Epithelial cell of esophagus (primary cell): ENCODE data around the gene SYT14.
"Not testable (repeated sequence)": the region's sequence is repeated elsewhere in the genome, so short reads cannot be mapped to it uniquely, and the experiment has no call there.

ENCODE experiments used
- DNase-seq: peaks from one replicate; pipeline ENCODE4 v3.0.0; 2010; ENCODE audit warnings: low read depth
- H3K4me3 ChIP-seq: 2 replicates; pipeline ENCODE4 v1.5.1; 2011; ENCODE audit warnings: mild to moderate bottlenecking, low read length, control low read depth
- TF ChIP-seq, protein P1 (sequence below): IDR thresholded peaks from 2 replicates; pipeline ENCODE4 v1.5.1; 2011; ENCODE audit warnings: low read depth, mild to moderate bottlenecking, low read length, control low read depth, inconsistent platforms; ENCODE audit not compliant: insufficient read depth; ENCODE audit errors: missing control alignments

Gene SYT14

DNA sequence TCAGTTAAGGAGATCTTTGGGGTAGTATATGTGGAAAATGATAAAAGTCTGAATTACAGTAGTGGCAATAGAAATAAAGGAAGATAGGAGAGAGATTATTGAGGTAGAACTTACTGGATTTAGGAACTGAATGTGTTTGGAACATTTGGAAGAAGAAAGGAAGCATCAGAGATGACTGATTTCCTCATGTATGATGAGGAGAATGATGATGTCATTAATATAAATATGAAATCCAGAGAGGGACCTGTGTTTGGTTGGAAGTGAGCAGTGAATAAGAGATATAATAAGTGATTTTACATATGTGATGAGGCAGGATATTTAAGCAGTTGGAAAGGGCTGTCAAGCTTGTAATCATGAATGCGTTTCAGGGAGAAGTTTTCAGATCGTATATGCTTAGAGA lies 86.3 kb downstream of the SYT14 start:
- no peak for DNase-seq
- TF ChIP-seq, protein P1, sequence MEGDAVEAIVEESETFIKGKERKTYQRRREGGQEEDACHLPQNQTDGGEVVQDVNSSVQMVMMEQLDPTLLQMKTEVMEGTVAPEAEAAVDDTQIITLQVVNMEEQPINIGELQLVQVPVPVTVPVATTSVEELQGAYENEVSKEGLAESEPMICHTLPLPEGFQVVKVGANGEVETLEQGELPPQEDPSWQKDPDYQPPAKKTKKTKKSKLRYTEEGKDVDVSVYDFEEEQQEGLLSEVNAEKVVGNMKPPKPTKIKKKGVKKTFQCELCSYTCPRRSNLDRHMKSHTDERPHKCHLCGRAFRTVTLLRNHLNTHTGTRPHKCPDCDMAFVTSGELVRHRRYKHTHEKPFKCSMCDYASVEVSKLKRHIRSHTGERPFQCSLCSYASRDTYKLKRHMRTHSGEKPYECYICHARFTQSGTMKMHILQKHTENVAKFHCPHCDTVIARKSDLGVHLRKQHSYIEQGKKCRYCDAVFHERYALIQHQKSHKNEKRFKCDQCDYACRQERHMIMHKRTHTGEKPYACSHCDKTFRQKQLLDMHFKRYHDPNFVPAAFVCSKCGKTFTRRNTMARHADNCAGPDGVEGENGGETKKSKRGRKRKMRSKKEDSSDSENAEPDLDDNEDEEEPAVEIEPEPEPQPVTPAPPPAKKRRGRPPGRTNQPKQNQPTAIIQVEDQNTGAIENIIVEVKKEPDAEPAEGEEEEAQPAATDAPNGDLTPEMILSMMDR: no peak
- no peak overlapping the region for H3K4me3 ChIP-seq

GRCh38 chr1:210024996-210025395 lies 87.0 kb downstream of the SYT14 start:
- TF ChIP-seq, protein P1: no peak
- no peak overlapping the region for H3K4me3 ChIP-seq
- DNase-seq: no peak

GRCh38 chr1:210025870-210026269 lies 87.9 kb downstream of the SYT14 start:
- no peak overlapping the region for H3K4me3 ChIP-seq
- DNase-seq: no peak
- TF ChIP-seq, protein P1: no peak

DNA sequence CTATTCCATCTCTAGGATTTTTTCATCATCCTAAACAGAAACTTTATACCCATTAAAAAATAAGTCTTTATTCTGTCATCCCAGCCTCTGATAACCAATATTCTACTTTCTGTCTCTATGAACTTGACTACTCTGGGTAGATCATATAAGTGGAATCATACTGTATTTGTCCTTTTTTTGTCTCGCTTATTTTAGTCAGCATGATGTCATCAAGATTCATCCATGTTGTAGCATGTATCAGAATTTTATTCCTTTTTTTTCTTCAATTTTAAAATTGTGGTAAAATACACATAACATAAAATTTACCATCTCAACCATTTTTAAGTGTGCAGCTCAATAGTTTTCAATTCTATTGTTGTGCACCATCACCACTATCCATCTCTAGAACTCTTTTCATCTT lies 90.0 kb downstream of the SYT14 start:
- H3K4me3 ChIP-seq: no peak overlapping the region
- DNase-seq: no peak
- TF ChIP-seq, protein P1: no peak

- H3K4me3 ChIP-seq: no peak overlapping the region
- TF ChIP-seq, protein P1: no peak
- DNase-seq: no peak
Observed at GRCh38 chr1:210031473-210031872, 93.5 kb downstream of the SYT14 start.

DNA sequence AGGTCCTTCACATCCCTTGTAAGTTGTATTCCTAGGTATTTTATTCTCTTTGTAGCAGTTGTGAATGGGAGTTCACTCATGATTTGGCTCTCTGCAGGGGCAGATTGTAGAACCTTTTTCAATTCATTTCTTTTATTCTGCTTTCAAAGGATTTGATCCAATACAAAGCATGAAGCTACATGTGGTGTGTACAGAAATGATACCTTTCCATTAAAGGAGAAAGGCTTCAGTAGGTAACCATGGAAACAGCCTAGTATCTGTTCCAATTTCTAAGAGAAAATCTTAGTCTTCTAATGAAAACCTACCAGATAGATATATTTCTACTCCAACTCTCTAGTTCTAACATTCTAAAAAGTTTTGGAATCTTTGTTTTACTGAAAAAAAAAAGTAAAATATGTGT lies 105.0 kb downstream of the SYT14 start:
- H3K4me3 ChIP-seq: no peak overlapping the region
- DNase-seq: no peak
- TF ChIP-seq, protein P1: no peak

- no peak for DNase-seq
- H3K4me3 ChIP-seq: no peak overlapping the region
- TF ChIP-seq, protein P1: no peak
Observed at GRCh38 chr1:210049616-210050015, 111.6 kb downstream of the SYT14 start.

- not testable (repeated sequence) for H3K4me3 ChIP-seq, DNase-seq
Observed at GRCh38 chr1:210050491-210050890, 112.5 kb downstream of the SYT14 start.
